ENCODE measurements around the gene MMP26. TPM values are rescaled to one million over a fixed set of nuclear protein-coding genes. Genes with fewer than 3 reads are reported as not detected.

The MMP26 gene
- not detected for total RNA-seq
- polyA plus RNA-seq (ENCODE audit: insufficient read length in 6 of 6) = not detected
- long read RNA-seq, donor 1 = 0 reads
- long read RNA-seq, donor 2 = 0 reads
- long read RNA-seq, donor 3 = 0 reads
- long read RNA-seq, donor 4 = 0 reads
- long read RNA-seq, donor 5 = 0 reads
- long read RNA-seq, donor 6 = 0 reads
- long read RNA-seq, donor 7 = 0 reads
- long read RNA-seq, donor 8 = 0 reads
- long read RNA-seq, donor 9 = 0 reads
- long read RNA-seq, donor 10 = 0 reads
- long read RNA-seq, donor 11 = 0 reads
- long read RNA-seq, donor 12 = 0 reads

DNA sequence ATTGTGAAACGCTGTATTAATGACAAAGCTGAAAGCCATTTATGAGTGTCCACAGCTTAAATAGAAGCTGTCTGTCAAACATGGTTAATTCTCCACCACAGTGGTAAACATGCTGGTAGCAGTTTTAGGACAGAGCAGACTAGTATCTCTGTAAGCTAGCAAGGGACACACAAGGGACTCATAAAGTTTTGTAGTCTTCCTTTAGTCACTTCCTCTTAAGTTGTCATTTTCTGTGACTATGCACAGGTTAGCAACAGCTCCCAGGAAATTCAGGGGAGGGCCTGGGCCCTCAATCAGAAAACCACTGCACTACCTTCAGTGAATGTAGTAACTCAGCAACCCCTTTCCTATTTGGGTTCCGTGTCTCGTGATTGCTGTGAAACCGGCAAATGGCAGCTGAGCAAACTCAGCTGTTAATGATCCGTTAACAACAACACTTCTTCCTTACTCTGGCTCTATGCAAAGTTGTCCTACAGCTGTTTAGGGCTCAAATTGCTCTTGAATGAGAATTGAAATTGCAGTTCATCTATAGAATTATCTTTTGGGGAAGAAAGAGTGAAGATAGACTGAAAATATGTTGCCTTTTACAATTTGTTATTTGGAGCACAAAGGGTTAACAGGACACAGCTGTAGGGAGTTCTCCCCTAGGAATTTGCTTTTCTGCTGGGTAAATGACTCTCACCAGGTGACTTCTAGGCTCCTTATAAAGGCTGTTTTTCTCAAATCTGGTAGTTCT is at the start of gene MMP26:
TSS of gene MMP26 (plus strand) at position 731 of the 736 bp plus-strand sequence.
- TF ChIP-seq CTCF (IDR thresholded peaks at IDR 0.05) = no peak
- Histone ChIP-seq H3K4me3 (no peak within 1 kb of the TSS), H3K27me3 (peaks cover 0 to 6% of the 10 kb centered on the region in 2 donors), H3K27ac (no peak within 1 kb of the TSS), H3K36me3 (no peaks in the 10 kb centered on the region), H3K9me3 (no peaks in the 10 kb centered on the region), H3K4me1 (no peaks in the 10 kb centered on the region)
- no peak for ATAC-seq
- intact Hi-C loops (cut with DNase I) = no loop called here
- DNase-seq = no peak

DNA sequence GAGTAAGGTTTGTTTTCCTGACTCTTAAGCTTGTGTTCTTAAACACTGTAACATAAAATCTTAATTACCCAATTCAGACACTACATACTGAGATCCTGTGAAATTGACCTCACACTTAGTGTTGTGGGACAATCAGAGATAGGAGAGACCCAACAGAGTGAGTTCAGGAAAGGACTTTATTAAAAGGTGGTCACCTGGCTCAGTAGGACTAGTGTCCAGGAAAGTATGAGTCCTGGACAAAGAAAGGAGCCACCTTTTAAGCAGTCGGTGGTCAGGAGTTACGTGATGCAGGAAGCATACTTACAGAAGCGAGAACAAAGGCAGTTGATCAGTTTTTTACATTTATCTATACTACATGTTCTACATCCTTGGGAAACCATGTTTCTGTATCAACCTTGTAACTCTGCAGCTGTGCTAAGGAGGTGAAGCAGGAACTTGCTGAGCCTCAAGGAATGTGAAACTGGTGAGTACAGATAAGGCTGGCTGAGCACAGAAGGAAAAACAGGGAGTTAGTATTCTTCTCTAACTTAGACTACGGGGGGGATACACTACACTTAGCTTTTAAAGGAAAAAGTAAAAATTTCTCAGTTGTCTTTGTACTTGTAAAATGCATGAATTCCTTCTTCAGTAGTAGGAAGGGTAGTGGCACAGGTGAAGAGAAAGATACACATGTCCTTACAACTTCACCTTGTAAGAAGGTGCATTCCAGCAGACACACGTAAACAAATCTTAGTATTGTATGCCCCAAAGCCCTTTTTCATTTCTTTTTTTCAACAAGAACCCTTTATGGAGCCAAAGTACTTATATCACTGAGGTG is 45.7 kb upstream of the MMP26 start:
- intact Hi-C loops (cut with DNase I) = no loop called here
- H3K27ac ChIP-seq = no peak overlapping the region
- no peaks in the 10 kb centered on the region for H3K4me1 ChIP-seq
- DNase-seq = no peak
- no peaks in the 10 kb centered on the region for H3K9me3 ChIP-seq
- TF ChIP-seq CTCF (IDR thresholded peaks at IDR 0.05) = no peak
- H3K36me3 ChIP-seq = no peaks in the 10 kb centered on the region
- no peak for ATAC-seq
- H3K27me3 ChIP-seq = peaks cover 0 to 8% of the 10 kb centered on the region in 2 donors
- no peak overlapping the region for H3K4me3 ChIP-seq

- intact Hi-C loops (cut with DNase I) = no loop called here
- TF ChIP-seq CTCF (IDR thresholded peaks at IDR 0.05) = no peak
These were observed 41.7 kb upstream of the MMP26 start for GRCh38 chr11:4662876-4663275.

GRCh38 chr11:4664183-4664582 is 40.4 kb upstream of the MMP26 start:
- no peak overlapping the region for H3K27ac ChIP-seq
- DNase-seq (no peak), ATAC-seq (no peak)
- no peak overlapping the region for H3K4me3 ChIP-seq
- no peaks in the 10 kb centered on the region for H3K36me3 ChIP-seq
- intact Hi-C loops (cut with DNase I) = no loop called here
- no peaks in the 10 kb centered on the region for H3K4me1 ChIP-seq
- H3K9me3 ChIP-seq = no peaks in the 10 kb centered on the region
- no peak for TF ChIP-seq CTCF (IDR thresholded peaks at IDR 0.05)
- H3K27me3 ChIP-seq = peaks cover 0 to 8% of the 10 kb centered on the region in 2 donors

More at GRCh38 chr11:4662876-4663275, 41.7 kb upstream of the MMP26 start:
- DNase-seq (no peak), ATAC-seq (no peak)
- no peak overlapping the region for H3K4me3 ChIP-seq
- H3K27ac ChIP-seq = no peak overlapping the region
- H3K4me1 ChIP-seq = no peaks in the 10 kb centered on the region
- no peaks in the 10 kb centered on the region for H3K9me3 ChIP-seq
- H3K27me3 ChIP-seq = peaks cover 0 to 8% of the 10 kb centered on the region in 2 donors
- no peaks in the 10 kb centered on the region for H3K36me3 ChIP-seq

DNA sequence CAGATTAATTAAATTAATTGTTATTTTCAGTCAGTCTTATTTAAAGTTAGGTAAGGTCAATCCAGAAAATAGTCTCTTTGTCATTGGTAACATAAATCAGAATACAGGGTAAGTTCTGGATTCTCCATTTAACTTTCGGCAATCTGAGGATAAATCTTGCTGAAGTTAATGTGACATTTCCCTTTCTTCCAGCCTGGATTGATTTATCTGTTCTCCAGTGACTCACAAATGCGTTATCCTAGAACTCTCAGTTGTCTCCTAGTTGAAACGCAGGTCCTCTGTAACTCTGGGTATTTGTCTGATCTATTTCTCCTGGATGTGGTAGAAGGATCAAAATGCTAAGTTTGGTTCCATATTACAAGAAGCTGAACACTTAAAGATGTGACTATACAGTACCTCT is 39.8 kb upstream of the MMP26 start:
- TF ChIP-seq CTCF (IDR thresholded peaks at IDR 0.05) = no peak
- no peaks in the 10 kb centered on the region for H3K36me3 ChIP-seq
- no peak overlapping the region for H3K27ac ChIP-seq
- DNase-seq (no peak), ATAC-seq (no peak)
- H3K9me3 ChIP-seq = no peaks in the 10 kb centered on the region
- H3K4me3 ChIP-seq = no peak overlapping the region
- intact Hi-C loops (cut with DNase I) = no loop called here
- H3K4me1 ChIP-seq = no peaks in the 10 kb centered on the region
- peaks cover 0 to 8% of the 10 kb centered on the region in 2 donors for H3K27me3 ChIP-seq
